Gastrocnemius medialis (tissue), 4 donors: ENCODE data around the gene CALML5. TPM values are rescaled to one million over a fixed set of nuclear protein-coding genes. Genes with fewer than 3 reads are reported as not detected.

Source experiments
- ATAC-seq, 2 donors: fragments of 150-250 bp; one replicate each; pipeline ENCODE4 v1.9.1; 2016
- DNase-seq, 2 donors: peaks; one replicate each; pipeline ENCODE4 v3.0.0-alpha.2; 2019
- H3K27ac ChIP-seq, 4 donors: fragments of 200-600 bp; sonication (generic); 1 replicate in 1 of 4; 2 replicates in 3 of 4; pipeline ENCODE4 v1.5.1; 2016 to 2018; ENCODE audit warnings: mild to moderate bottlenecking in 2 of 4, moderate library complexity in 1 of 4
- H3K27me3 ChIP-seq, 3 donors: fragments of 200-600 bp; sonication (generic) in 2 of 3; 1 replicate in 1 of 3; 2 replicates in 2 of 3; pipeline versions ENCODE4 v1.5.1 to v1.6.0; 2016 to 2019; ENCODE audit warnings: mild to moderate bottlenecking in 1 of 3, moderate library complexity in 1 of 3
- H3K36me3 ChIP-seq, 2 donors: fragments of 200-600 bp; sonication (generic) in 1 of 2; one replicate each; pipeline ENCODE4 v1.5.1; 2017 to 2018
- H3K4me1 ChIP-seq, 2 donors: fragments of 200-600 bp; sonication (generic) in 1 of 2; one replicate each; pipeline ENCODE4 v1.5.1; 2016 to 2017; ENCODE audit warnings: mild to moderate bottlenecking in 2 of 2
- H3K4me3 ChIP-seq, 4 donors: fragments of 200-600 bp; sonication (generic) in 3 of 4; 1 replicate in 1 of 4; 2 replicates in 3 of 4; pipeline ENCODE4 v1.5.1; 2016 to 2019; ENCODE audit warnings: mild to moderate bottlenecking in 2 of 4
- H3K9me3 ChIP-seq, 3 donors: fragments of 200-600 bp; sonication (generic) in 2 of 3; 1 replicate in 1 of 3; 2 replicates in 2 of 3; pipeline ENCODE4 v1.5.1; 2016 to 2019
- POLR2A ChIP-seq, 2 donors: fragments of 450-650 bp; IDR thresholded peaks; one replicate each; pipeline ENCODE4 v1.6.1; 2017; ENCODE audit warnings: antibody characterized with exemption in 2 of 2, mild to moderate bottlenecking in 2 of 2, moderate library complexity in 2 of 2
- in situ Hi-C, 4 donors: fragments of 200-750 bp; cut with MboI; loops; one replicate each; pipeline versions ENCODE4 v1.15.0 to v1.8.0; 2017; ENCODE audit warnings: low sequenced_read_pairs in 4 of 4
- intact Hi-C: fragments of 100-400 bp; cut with DNase I; formaldehyde crosslinking; loops from one replicate; pipeline ENCODE4 v1.15.1; 2023; ENCODE audit warnings: low total_unique reads
- total RNA-seq, 4 donors: library from RNA; depleted of rRNA; stranded (reverse); fragments of >200 nt; gene quantifications; one replicate each; pipeline versions ENCODE4 v1.1.0 to v1.2.3, GENCODE V29; 2016
- TF ChIP-seq, protein P1 (sequence below), 5 experiments: fragments of 450-650 bp in 3 of 5; fragments of 200-600 bp in 2 of 5; sonication (generic) in 2 of 5; IDR thresholded peaks in 4 of 5; conservative IDR thresholded peaks in 1 of 5; 1 replicate in 4 of 5; 2 replicates in 1 of 5; pipeline ENCODE4 v1.5.1; 2016 to 2019; ENCODE audit warnings: antibody characterized with exemption in 5 of 5, mild to moderate bottlenecking in 3 of 5, moderate library complexity in 3 of 5

CALML5 gene, protein sequence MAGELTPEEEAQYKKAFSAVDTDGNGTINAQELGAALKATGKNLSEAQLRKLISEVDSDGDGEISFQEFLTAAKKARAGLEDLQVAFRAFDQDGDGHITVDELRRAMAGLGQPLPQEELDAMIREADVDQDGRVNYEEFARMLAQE
- total RNA-seq, result not detected

DNA sequence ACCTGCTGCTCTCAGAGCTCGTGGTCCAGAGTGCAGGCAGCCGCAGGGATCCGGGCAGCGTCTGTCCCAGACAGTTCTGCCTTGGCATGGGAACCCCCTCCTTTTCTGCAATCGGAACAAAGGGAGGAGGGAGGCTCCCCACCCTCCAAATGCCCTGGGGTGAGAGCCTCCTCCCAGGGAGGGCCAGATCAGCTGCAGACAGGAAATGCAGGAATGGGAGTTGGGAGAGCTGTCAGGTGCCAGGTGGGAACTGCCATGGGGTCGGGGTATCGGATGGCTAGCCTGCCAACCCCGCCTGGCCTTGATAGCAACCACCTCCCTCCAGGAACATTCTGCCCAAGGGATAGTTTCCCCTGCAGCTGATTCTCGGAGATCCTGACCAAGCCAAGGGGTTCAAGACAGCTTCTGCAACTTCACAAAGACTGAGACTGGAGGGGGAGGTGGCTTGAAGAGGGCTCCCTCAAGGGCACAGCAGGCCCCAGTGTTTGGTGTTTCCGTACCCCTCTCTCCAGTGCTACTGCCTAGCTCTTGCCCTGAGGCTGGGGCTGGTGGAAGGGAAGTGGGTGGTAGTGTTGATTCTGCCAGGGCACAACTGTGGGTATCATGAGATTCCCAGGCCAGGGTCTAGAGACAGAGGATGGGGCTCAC, at the start of gene CALML5:
Gene CALML5, minus strand, starts transcription at position 78 of the 648 bp plus-strand sequence. CDS start 132 bp downstream, outside the sequence.
- no peaks in the 10 kb centered on the region for H3K4me1 ChIP-seq
- DNase-seq, result no peak
- no peaks in the 10 kb centered on the region for H3K27me3 ChIP-seq
- in situ Hi-C loops, result no loop called here
- no peaks in the 10 kb centered on the region for H3K36me3 ChIP-seq
- no peak within 1 kb of the TSS for H3K27ac ChIP-seq
- no peaks in the 10 kb centered on the region for H3K9me3 ChIP-seq
- intact Hi-C loops, result no loop called here
- H3K4me3 ChIP-seq, result no peak within 1 kb of the TSS
- TF ChIP-seq POLR2A (IDR thresholded peaks at IDR 0.05), result no peak
- TF ChIP-seq, protein P1, sequence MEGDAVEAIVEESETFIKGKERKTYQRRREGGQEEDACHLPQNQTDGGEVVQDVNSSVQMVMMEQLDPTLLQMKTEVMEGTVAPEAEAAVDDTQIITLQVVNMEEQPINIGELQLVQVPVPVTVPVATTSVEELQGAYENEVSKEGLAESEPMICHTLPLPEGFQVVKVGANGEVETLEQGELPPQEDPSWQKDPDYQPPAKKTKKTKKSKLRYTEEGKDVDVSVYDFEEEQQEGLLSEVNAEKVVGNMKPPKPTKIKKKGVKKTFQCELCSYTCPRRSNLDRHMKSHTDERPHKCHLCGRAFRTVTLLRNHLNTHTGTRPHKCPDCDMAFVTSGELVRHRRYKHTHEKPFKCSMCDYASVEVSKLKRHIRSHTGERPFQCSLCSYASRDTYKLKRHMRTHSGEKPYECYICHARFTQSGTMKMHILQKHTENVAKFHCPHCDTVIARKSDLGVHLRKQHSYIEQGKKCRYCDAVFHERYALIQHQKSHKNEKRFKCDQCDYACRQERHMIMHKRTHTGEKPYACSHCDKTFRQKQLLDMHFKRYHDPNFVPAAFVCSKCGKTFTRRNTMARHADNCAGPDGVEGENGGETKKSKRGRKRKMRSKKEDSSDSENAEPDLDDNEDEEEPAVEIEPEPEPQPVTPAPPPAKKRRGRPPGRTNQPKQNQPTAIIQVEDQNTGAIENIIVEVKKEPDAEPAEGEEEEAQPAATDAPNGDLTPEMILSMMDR (IDR thresholded peaks at IDR 0.05 in 4 of 5, conservative IDR thresholded peaks at IDR 0.05 in 1 of 5), result no peak
- ATAC-seq, result no peak

DNA sequence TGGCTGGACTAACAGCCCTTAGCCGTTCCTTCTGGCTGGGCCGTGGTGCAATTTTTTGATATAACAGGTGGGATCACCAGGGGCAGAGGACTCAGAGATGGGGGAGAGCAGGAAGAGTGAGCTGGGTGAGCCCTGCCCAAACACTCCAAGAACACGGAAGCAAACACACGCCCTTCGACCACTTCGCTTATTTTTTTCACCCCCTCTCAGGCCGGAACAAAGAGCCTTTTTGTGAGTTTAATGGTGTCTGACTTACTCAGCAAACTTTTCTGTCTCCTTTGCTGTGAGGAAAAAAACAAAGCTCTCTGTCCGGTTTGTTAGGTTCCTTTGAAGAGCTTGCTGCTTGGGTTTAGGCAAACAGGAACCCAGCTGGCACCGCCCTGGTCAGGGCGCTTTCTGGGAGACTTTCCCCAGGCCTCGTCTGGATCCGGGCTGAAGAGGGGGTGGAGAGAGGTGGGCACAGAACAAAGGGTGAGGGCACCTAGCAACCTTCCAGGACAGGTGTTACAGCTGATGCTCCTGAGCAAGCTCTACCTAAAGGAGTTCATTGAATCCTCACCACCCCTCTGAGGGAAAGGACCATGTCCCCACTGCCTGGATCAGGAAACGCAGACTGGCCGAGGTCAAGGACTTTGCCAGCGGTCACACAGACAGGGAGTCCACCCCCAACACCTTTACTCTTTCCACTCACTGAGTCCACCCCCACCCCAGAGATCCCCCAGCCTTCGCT, 48.7 kb upstream of the CALML5 start:
- peaks cover 7 to 14% of the 10 kb centered on the region in 2 donors for H3K4me1 ChIP-seq

DNA sequence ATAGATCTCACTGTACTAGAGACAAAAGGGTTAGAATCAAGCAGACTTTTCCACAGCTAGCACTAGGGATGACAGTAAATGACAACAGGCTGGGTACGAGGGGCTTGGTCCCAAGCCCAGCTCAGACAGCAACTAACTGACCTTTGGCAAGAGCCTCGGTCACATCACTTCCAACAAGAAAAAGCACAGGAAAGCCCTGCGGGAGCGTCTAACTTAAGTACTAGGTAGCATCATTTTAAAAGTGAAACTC, 48.2 kb upstream of the CALML5 start:
- Histone ChIP-seq H3K4me3 (peak overlapping the region in 3 of 4 donors; percentile 13 to 34 (median 28)), H3K36me3 (no peaks in the 10 kb centered on the region), H3K9me3 (no peaks in the 10 kb centered on the region), H3K27me3 (no peaks in the 10 kb centered on the region), H3K4me1 (peaks cover 7 to 14% of the 10 kb centered on the region in 2 donors), H3K27ac (peak overlapping the region; percentile 51 to 70 (median 56))
- no peak for ATAC-seq
- no peak for DNase-seq
- in situ Hi-C loops (no loop called here), intact Hi-C loops (no loop called here)
- TF ChIP-seq, protein P1 (IDR thresholded peaks at IDR 0.05 in 4 of 5, conservative IDR thresholded peaks at IDR 0.05 in 1 of 5), result no peak
- TF ChIP-seq POLR2A (IDR thresholded peaks at IDR 0.05), result no peak

More for the DNA sequence above, 48.7 kb upstream of the CALML5 start:
- no peak for TF ChIP-seq POLR2A (IDR thresholded peaks at IDR 0.05)
- TF ChIP-seq, protein P1 (IDR thresholded peaks at IDR 0.05 in 4 of 5, conservative IDR thresholded peaks at IDR 0.05 in 1 of 5), result no peak
- H3K36me3 ChIP-seq, result no peaks in the 10 kb centered on the region
- H3K9me3 ChIP-seq, result no peaks in the 10 kb centered on the region
- intact Hi-C loops (no loop called here), in situ Hi-C loops (no loop called here)
- peak overlapping the region in 3 of 4 donors; percentile 13 to 34 (median 28) for H3K4me3 ChIP-seq
- peak overlapping the region; percentile 51 to 70 (median 56) for H3K27ac ChIP-seq
- DNase-seq (peak in 1 of 2 donors; percentile 11), ATAC-seq (peak in 1 of 2 donors; percentile 21)
- H3K27me3 ChIP-seq, result no peaks in the 10 kb centered on the region

DNA sequence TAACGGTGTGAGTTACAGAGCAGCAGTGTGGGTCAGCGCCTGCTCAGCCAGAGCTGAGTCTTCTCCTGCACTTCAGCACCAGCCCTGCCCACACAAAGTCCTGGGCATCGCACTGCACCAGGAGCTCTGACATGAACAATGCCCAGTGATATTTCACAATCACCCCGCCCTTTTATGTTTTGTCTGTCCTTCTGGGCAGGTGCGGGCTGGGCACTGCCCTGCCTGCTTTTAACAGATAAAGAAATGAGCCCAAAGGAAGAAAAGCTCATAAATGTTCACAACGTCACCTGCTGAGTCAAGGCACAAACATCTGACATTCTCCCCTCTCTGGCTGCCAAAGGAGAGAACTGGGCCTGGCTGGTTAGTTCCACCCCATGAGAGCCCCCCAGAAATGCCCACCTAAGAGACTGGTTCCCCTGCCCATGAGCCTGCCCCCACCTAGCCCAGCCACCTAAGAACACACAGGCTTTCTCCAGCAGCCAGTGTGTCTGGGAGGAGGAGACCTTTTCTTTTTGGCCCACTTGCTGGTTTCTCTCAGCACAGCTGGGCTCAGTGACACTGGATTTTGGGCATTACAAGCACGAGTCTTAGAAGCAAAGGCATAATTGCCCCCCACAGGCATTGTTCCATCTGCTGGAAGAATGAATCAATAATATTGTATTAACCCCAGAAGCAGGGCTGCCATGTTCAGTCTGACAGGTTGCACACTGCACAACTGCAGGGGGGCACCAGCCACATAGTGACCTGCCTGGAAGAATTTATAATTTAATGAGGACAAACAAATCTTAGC, 47.7 kb upstream of the CALML5 start:
- no peaks in the 10 kb centered on the region for H3K27me3 ChIP-seq
- no peak for ATAC-seq
- peak overlapping the region; percentile 51 to 70 (median 56) for H3K27ac ChIP-seq
- H3K4me3 ChIP-seq, result peak overlapping the region in 1 of 4 donors; percentile 28
- intact Hi-C loops, result no loop called here
- no peaks in the 10 kb centered on the region for H3K36me3 ChIP-seq
- no peak for TF ChIP-seq POLR2A (IDR thresholded peaks at IDR 0.05)
- TF ChIP-seq, protein P1 (IDR thresholded peaks at IDR 0.05 in 4 of 5, conservative IDR thresholded peaks at IDR 0.05 in 1 of 5), result no peak
- in situ Hi-C loops, result no loop called here
- DNase-seq, result peak in 1 of 2 donors; percentile 11
- H3K9me3 ChIP-seq, result no peaks in the 10 kb centered on the region
- peaks cover 7 to 14% of the 10 kb centered on the region in 2 donors for H3K4me1 ChIP-seq
